GF-D8 (cell line): ENCODE results near the gene KIF6.

Source experiments
- DNase-seq: peaks from one replicate; lab custom pipeline; 2025; lab: John Stamatoyannopoulos, UW

Gene KIF6

DNA sequence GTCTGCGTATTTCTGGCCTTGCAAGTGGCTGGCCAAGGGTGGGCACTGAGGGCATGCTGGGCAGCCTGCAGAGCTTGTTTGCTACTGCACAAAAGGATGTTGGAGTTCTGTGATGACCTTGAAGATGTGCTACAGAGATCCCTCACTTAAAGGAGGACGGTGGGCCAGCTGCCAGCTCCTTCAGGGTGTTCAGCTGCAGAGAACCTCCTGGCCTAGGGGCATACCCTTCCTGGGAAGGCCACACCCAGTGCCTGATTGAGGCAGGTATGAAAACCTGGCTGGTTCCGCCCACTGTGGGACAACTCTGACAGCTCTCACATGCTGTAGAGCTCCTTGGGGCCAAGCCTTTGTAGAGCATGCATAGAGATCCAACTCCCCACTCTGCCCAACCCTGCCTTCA, 408.0 kb downstream of the KIF6 start:
- DNase-seq, result no peak

DNA sequence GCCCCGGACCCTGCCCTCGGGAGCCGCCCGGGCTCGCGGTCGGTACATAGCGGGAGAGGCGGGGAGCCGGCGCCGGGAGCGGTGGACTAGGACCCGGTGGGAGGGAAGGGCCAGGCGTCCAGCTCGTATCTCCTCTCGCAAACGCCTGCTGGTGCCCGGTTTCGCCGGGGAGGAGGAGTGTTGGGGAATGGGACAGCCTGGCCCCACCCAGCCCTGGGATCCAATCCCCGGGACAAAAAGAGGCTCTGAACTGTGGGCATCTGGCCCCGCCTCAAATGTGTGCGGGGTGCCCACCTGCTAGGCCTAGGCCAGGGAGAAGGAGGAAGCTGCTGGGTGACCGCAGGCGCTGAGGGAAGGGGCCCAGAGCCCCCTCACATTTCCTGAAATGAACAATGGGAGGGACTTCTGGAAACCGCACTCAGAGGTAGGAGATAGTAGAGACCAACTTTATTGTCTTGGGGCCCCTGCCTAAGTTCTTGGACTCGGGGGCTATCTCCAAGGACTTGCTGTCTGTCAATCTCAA, 410.9 kb downstream of the KIF6 start, which contains the start of gene KCNK17:
Gene KCNK17, minus strand, starts transcription at position 147 of the 523 bp plus-strand sequence. Its CDS starts 99 bp downstream, at position 48.
- no peak for DNase-seq

- DNase-seq, result no peak
These were observed 411.5 kb downstream of the KIF6 start for GRCh38 chr6:39313526-39314272.

GRCh38 chr6:39312912-39313525, 412.2 kb downstream of the KIF6 start:
- no peak for DNase-seq

- no peak for DNase-seq
These were observed 414.7 kb downstream of the KIF6 start for GRCh38 chr6:39310542-39310941.

DNA sequence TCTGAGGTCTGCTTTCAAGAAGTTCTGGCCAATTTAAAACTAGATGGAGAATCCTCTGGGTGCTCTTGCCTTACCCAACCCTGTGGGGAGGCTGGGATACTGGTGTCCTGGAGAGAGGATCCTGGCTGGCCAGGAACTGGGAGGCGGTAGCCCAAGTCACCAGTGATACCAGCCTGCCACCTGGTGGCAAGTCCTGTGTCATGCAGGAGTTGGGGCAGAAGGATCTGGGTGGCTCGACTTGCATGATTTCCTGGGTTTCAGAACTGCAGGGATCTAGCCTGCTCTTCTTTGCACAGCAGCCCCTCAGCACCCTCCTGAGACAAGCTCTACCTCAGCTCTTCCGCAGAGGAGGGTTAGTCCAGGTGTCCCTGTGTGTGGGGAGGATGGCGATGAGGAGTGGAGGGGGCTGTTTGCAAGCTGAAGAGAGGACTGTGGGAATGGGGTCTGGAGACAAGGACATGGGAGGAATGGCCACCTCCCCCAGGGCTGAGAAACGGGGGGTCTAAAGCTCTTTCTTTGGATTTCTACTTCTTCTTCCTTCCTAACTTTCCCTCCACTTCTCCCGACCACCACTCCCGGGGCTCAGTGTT, 415.2 kb downstream of the KIF6 start:
- DNase-seq, result peak; percentile 3

DNA sequence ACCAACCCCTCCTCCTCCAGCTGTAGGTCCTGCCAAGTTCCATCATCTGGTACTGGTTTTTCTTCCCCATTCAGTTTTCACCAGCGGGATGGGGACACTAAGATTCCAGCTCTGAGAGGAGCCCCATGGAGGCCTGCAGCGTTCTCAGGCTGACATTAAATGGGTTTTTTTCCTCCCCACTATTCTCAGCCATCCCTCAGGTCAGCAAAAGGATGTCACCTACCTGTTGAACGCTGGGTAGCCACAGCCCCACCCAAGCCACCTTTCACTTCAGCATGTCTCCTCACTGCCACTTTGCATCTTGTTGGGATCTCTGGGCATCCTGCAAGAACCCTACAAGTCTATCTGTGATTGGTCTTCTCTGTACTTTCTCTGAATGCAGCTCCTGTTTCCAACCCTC, 417.7 kb downstream of the KIF6 start:
- DNase-seq, result no peak

- no peak for DNase-seq
These were observed 420.3 kb downstream of the KIF6 start for GRCh38 chr6:39304951-39305350.

GRCh38 chr6:39303425-39304153, 421.6 kb downstream of the KIF6 start:
- DNase-seq, result no peak

DNA sequence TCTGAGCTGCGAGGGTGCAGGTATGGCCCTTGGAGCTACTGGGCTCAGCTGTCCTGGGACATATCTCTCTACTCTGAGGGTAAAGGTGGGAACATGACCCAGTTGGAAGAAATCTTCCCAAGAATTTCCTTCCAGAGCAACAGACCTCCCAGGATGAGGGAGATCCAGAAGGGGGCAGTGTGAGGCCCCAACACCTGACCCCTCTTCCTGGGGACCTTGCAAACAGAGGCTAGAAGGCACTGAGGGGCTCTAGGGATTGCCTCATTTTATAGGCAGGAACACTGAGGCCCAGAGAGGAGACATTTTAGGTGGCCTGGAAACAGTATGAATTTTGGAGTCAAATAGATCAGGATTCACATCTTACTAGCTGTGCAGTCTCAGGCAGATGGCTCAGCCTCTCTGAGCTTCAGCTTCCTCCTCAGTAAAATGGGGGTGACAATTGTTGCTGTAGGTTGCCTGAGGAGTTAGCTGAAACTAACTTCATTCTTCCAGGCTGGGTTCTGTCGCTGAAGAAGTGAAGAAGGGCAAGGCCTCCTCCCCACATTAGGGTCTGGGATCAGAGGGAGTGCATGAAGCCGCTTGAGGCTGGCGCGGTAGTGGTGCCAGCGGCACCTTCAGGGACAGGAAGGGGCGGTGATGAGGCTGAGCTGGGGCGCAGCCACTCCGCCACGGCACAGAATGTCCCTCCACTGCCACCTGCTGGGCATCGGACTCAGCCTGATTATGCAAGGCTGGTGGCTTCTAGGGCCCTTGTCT, 422.4 kb downstream of the KIF6 start:
- DNase-seq, result peak; percentile 27

DNA sequence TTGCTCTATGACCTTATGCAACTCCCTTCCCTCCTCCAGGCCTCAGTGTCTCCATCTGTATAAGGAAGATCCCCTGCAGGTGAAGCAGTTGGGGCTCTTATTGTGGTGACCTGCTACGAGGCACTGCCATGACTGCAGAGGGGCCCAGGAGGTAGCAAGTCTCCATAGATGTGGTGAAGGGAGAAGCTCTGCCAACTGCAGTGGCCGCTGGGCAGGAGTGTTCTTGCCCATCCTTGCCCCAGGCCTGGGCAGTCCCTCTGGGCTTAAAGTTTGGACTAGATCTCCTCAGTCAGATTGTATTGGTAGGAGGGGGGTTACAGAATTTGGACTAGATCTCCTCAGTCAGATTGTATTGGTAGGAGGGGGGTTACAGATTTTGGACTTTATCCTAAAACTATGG, 423.2 kb downstream of the KIF6 start:
- DNase-seq, result no peak

DNA sequence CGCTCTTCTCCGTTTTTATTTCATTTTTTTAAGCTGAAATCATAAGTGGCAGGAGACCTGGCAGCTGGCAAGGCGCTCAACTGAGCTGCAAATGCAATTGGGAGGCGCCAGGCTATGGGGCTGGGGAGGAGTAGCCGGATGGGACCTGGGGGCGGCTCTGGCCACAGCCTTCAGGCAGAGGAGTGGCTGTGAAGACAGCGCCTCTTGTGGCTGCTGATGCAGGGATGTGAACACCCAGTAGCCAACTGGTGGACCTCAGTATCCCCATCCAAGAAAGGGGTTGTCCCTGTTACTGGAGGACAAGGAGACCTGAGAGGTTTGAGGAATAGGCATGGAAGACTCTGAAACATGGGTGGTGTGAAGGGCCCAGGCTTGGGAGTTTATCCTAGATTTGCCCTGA, 423.6 kb downstream of the KIF6 start:
- no peak for DNase-seq

DNA sequence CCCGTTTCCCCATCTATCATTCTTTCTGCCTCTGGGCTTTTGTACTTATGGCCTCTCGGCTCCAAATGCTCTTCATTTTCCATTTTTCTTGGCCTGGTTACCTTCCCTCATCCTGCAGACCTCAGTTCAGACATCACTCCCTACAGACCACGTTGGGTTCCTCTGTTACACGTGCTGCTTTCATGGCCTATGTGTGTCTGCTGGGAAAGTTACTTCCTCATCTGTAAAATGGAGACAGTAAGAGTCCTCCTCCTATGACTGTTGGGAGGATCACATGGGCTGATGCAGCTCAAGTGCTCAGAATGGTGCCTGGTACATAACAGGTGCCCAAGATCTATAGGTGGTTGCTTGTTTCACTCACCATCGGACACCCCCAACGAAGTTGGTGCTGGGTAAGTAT, 424.5 kb downstream of the KIF6 start:
- no peak for DNase-seq

- DNase-seq, result no peak
These were observed 427.1 kb downstream of the KIF6 start for GRCh38 chr6:39298061-39298460.

DNA sequence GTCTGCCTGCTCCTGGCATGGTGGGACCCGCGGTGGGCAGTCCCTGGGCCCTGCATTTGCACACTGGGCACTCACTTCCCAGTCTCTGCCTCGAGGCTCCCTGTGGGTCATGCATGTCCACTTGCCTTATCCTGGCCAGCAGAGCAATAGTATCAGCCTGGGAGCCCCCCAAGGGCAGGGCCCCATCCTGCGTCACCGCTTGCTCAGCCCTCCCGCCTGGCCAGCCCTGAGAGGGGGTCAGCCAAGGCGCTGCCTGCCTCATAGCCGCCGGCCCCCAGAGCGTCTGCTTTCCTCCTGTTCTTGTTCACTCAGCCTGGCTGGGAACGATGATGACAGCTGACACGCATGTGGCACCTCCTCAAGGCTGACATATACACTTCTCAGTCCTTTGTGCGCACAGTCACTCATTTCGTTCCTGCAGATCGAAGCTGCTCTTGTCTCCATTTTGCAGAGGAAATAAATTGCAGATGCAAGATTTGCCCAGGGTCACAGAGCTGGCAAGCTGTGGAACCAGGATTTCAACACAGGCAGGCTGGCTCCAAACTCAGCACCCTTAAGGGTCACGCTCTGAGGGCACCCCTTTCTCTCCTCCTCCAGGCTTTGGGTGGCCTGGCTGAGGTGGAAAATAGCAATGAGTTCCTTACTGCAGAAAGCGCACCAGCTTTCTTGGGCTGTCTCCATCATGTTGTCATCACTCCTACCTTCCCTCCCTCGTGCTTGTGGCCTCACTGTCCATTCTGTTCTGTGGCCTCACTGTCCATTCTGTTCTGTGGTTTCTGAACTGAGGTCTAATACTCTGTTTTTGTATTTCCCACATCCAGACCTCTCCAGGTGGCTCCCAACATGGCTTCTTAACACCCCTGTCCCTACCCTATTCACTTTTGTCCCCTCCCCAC, 428.2 kb downstream of the KIF6 start:
- DNase-seq, result no peak

DNA sequence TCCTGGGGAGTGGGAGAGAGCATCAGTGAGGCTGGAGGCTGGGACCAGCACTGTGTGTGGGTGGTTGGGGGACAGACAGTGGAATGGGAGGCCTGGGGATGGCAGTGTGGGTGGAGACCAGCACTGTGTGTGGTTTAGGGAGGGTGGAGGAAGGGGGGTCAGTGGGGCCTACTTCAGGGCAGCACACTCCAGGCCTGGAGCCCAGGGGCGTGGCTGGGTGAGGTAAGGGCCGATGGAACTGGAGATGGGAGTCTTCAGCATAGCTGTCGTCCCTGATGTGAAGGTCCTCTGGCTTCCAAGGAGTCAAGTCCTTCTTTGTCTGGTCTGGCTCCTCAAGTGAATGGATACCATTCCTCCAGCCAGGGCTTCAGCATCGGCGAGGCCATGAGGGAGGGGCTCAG, 429.6 kb downstream of the KIF6 start:
- no peak for DNase-seq

DNA sequence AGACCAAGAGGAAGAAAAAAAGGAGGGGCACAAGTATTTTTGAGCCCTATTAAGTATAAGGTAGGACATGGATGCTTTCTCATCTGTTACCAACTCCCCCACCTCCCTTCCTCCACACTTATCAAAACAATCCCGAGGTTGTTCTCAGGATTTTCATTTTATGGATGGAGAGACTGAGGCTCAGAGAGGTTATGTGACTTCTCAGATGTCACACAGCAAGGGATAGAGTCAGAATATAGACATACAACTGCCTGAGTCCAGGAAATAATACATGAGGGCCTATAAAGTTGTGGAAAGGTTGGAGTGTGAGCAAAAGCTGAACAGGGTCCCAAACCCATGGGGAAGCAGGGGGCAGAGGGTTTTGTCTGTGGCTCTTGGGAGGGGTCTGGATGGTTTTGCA, 430.3 kb downstream of the KIF6 start:
- DNase-seq, result no peak

- no peak for DNase-seq
These were observed 431.1 kb downstream of the KIF6 start for GRCh38 chr6:39294133-39294532.

DNA sequence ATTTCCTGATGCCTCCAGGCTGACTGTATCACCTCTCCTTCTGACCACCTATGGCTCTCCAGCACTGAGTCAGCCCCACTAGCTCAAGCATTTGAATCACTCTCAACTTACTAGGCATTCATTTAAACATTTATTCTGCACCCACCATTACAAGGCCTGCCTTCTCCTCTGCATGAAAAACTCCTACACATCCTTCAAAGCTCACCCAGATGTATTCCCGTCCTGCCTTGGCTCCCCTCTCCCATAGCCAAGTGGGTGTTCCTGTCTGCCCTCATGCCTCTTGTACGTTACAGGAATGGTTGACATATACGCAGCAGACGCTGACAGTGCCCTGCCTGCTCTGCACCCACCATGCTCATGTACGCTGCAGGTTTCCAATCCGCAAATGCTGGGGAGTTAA, 432.6 kb downstream of the KIF6 start:
- no peak for DNase-seq

DNA sequence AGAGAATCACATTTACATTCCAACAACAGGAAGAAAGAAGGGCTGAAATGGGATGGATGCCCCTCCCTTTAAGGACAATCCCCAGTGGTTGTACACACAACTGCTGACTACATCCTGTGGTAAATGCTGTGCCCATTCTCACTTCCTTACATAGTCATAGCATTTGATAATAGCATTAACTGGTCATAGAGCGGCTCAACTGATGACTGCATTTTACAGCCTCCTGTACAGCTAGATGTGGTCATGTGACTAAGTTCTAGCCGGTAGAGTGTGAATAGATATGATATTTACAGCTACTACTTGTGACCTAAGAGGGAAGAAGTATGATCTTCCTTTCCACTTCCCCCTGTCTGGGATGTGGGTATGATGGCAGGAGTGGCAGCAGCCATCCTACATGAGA, 435.7 kb downstream of the KIF6 start:
- DNase-seq, result no peak

DNA sequence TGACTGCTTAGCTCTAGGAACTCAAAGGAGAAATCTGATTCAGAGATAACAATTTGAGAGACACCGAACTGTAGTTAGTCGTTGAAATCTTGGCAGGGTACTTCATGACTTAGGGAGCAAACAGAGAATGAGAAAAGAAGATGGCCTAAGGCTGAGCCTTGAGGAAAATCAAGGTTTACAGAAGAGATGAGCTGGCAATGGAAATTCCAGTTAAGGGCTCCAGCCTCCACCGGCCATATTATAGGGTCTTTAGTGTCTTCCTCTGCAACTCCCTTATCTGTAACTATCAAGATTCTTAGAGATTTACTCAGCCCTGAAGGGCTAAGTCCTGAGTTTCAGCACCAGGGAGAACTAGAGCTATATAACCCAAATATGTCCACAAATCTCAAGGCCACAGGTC, 437.6 kb downstream of the KIF6 start:
- DNase-seq, result no peak
